ENCODE results near the gene FAM83G. TPM values are rescaled to one million over a fixed set of nuclear protein-coding genes. Genes with fewer than 3 reads are reported as not detected.
A peak's percentile ranks its signal among the peaks of the same experiment; 100 is the strongest.

FAM83G gene
- total RNA-seq, 1 donor from 2014 or later = 2.2 TPM

DNA sequence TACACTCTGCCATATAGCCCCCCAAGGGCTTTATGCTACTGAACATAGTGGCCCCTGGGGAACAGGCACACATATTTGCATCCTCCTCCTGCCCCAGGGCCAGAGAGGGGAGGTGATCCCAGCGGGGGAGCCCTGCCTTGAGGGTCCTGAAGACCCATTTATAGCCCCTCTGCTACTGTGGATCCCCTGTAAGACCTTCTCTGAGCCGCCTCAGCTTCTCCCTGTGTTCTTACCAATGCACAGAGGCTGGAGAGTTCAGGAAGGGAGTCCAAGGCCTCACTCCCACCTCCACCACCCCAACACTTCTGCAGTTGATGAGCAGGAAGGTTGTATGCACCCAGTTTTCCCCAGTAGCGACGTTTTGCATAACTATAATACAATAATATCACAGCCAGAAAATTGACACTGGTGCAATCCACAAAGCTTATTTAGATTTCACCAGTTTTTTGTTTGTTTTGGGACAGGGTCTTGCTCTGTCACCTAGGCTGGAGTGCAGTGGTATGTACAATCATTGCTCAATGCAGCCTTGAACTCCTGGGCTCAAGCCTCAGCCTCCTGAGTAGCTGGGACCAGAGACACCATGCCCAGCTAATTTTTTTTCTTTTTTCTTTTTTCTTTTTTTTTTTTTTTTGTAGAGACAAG lies 1.3 kb upstream of the FAM83G start:
- H3K27me3 ChIP-seq (ENCODE audit: low read depth) = no peaks in the 10 kb centered on the region
- H3K27ac ChIP-seq (replicated peaks) = no peak overlapping the region
- no peak overlapping the region for H3K4me3 ChIP-seq
- intact Hi-C loops (cut with micrococcal nuclease) = no loop called here
- H3K4me1 ChIP-seq = peaks cover 15% of the 10 kb centered on the region
- DNase-seq = no peak
- H3K9me3 ChIP-seq (replicated peaks) = peaks cover 5% of the 10 kb centered on the region
- TF ChIP-seq, protein P1, sequence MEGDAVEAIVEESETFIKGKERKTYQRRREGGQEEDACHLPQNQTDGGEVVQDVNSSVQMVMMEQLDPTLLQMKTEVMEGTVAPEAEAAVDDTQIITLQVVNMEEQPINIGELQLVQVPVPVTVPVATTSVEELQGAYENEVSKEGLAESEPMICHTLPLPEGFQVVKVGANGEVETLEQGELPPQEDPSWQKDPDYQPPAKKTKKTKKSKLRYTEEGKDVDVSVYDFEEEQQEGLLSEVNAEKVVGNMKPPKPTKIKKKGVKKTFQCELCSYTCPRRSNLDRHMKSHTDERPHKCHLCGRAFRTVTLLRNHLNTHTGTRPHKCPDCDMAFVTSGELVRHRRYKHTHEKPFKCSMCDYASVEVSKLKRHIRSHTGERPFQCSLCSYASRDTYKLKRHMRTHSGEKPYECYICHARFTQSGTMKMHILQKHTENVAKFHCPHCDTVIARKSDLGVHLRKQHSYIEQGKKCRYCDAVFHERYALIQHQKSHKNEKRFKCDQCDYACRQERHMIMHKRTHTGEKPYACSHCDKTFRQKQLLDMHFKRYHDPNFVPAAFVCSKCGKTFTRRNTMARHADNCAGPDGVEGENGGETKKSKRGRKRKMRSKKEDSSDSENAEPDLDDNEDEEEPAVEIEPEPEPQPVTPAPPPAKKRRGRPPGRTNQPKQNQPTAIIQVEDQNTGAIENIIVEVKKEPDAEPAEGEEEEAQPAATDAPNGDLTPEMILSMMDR (IDR thresholded peaks at IDR 0.05; ENCODE audit: borderline replicate concordance) = no peak
- no peaks in the 10 kb centered on the region for H3K36me3 ChIP-seq

DNA sequence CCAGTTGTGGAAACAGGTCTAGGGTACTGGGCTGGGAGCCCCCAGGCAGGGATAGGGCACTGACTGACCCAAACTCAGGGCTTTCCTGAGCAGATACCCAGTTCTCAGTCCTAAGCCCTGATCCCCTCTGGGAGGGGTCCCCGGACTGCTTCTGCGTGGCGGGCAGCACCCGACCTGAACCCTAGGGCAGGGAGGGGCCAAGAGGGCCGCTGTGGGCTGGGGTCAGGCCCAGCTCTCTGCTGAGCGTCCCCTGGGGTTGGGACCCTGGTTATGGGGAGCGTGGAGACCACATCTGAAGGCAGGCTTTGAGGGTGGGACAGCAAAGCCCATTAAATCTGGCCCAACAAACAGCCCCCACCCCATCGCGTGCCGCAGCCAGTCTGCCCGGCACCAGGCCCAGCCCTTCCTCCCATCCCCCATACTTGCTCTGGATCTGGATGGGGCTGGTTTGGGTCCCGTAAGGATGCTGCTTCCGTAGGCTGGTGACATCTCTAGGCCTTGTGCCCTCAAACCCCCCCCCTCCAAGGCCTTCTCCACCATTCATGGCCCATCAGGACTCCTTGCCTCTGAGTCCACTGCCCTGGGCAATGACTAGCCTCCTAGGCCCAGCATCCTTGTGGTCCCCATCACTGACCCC lies 691 bp upstream of the FAM83G start:
- Histone ChIP-seq H3K4me3 (peak overlapping the region; percentile 70), H3K36me3 (no peaks in the 10 kb centered on the region), H3K9me3 (replicated peaks) (peaks cover 5% of the 10 kb centered on the region), H3K27me3 (ENCODE audit: low read depth) (no peaks in the 10 kb centered on the region), H3K27ac (replicated peaks) (peak overlapping the region; percentile 14), H3K4me1 (peaks cover 15% of the 10 kb centered on the region)
- no peak for DNase-seq
- TF ChIP-seq, protein P1 (IDR thresholded peaks at IDR 0.05; ENCODE audit: borderline replicate concordance) = no peak
- intact Hi-C loops (cut with micrococcal nuclease) = no loop called here

DNA sequence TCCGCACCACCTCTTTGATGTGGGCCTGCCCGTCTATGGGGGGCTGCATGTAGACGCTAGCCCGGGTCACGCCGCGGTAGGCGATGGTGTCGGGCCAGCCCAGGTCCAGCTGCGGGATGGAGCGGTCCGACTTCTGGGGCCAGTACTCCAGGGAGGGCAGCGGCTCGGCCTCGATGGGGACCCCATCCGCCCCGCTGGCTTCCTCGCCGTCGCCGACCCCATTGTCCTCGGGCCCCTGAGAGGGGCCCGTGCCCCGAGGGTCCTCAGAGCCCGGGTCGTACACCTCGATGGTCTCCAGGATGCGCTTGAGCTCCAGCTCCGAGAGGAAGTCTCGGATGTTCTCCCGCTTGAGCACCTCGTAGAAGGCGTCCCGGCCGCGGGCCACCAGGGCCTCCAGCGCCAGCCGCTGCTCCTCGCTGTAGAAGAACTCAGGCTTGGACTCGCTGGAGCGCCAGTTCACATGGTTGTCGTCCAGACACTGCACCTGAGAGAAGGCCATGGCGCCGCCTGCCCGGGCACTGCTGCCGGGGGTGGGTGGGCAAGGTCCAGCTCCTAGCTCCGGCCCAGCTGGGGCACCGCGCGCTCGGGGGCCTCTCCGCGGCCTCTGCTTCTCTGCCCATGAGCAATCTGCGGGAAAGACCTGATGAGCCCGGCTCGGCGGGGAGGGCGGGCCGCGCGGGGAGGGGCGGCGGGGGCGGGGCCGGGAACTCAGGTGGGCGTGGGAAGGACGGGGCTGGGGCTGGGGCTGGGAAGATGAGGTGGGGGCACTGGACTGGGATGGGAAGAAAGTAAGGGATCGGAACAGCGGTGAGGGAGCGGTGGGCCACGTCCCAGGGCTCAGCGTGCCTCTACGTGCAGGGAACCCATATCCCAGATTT lies 782 bp downstream of the FAM83G start:
- Histone ChIP-seq H3K9me3 (replicated peaks) (peaks cover 5% of the 10 kb centered on the region), H3K4me1 (peaks cover 15% of the 10 kb centered on the region), H3K27ac (replicated peaks) (no peak overlapping the region), H3K36me3 (no peaks in the 10 kb centered on the region), H3K4me3 (peak overlapping the region; percentile 70), H3K27me3 (ENCODE audit: low read depth) (no peaks in the 10 kb centered on the region)
- intact Hi-C loops (cut with micrococcal nuclease) = no loop called here
- TF ChIP-seq, protein P1 (IDR thresholded peaks at IDR 0.05; ENCODE audit: borderline replicate concordance) = no peak
- no peak for DNase-seq

DNA sequence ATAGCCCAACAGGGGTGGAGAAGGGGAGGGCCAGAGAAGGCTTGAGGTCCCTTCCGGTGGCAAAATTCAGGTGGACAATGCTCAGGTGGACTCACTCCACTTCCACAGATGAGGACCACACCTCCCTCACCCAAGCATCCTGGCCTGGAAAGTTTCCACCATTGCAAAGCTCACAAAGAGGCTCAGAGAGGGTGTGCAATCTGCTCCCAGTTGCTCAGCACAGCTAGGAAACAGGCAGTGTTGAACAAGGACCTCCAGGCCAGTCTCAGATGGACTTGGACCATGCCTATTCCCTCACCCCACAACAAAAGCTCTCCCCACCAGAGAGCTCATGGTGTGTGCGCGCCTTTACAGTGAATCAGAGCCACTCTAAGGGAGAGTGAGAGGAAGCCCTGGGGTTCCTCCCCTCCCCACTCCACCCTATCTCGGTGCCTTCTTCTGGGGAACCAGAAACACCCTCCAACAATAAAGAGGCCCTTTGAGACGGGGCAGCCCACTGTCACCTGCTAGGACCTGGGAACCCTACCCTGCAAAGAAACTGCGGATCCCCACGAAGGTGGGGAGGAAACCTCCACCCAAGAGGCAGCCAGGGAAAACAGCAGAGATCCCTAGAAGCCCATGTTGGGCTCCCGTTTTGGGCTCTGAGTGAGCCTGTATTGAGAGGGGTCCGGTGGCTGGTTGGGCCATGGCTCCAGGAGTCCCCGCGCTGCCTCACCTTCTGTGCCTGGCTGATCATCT lies 1.6 kb downstream of the FAM83G start:
- no peak for DNase-seq
- Histone ChIP-seq H3K27me3 (ENCODE audit: low read depth) (no peaks in the 10 kb centered on the region), H3K4me3 (no peak overlapping the region), H3K4me1 (peaks cover 15% of the 10 kb centered on the region), H3K9me3 (replicated peaks) (peaks cover 5% of the 10 kb centered on the region), H3K36me3 (no peaks in the 10 kb centered on the region), H3K27ac (replicated peaks) (no peak overlapping the region)
- intact Hi-C loops (cut with micrococcal nuclease) = no loop called here
- TF ChIP-seq, protein P1 (IDR thresholded peaks at IDR 0.05; ENCODE audit: borderline replicate concordance) = no peak

Measured in left ventricle myocardium inferior (tissue), 1 donor.